HCT116 (cell line): Measurements from ENCODE around the gene PCDHGC5.

ENCODE experiments used
- EGR1 ChIP-seq: IDR thresholded peaks from 2 replicates; pipeline ENCODE4 v1.6.1; 2012; ENCODE audit warnings: low read depth
- POLR2A ChIP-seq: IDR thresholded peaks from 2 replicates; pipeline ENCODE4 v1.7.0; 2011; ENCODE audit warnings: borderline replicate concordance; ENCODE audit not compliant: insufficient read depth, insufficient read length; ENCODE audit errors: extremely low read depth
- SIN3A ChIP-seq: IDR thresholded peaks from 2 replicates; pipeline ENCODE4 v1.6.1; 2012; ENCODE audit warnings: low read depth
- YY1 ChIP-seq: IDR thresholded peaks from 2 replicates; pipeline ENCODE4 v1.6.1; 2011; ENCODE audit warnings: low read length, low read depth, moderate library complexity, mild to moderate bottlenecking; ENCODE audit not compliant: insufficient replicate concordance; ENCODE audit errors: extremely low read depth
- ZBTB33 ChIP-seq: IDR thresholded peaks from 2 replicates; pipeline ENCODE4 v1.6.1; 2011; ENCODE audit warnings: mild to moderate bottlenecking, low read length, moderate library complexity; ENCODE audit not compliant: insufficient replicate concordance; ENCODE audit errors: extremely low read depth
- TF ChIP-seq, protein P1 (sequence below), 3 experiments: fragments of 200-600 bp in 1 of 3; sonication (generic) in 1 of 3; IDR thresholded peaks in 2 of 3; conservative IDR thresholded peaks in 1 of 3; 2 replicates each; pipeline ENCODE4 v1.5.1; 2012 to 2017; ENCODE audit warnings: low read depth in 2 of 3, low read length in 2 of 3, antibody characterized with exemption in 1 of 3, borderline replicate concordance in 1 of 3, control low read depth in 1 of 3, mild to moderate bottlenecking in 1 of 3, mixed read lengths in 1 of 3, mixed run types in 1 of 3, moderate library complexity in 1 of 3; ENCODE audit not compliant: insufficient read depth in 1 of 3
- TF ChIP-seq, protein P2 (sequence below): IDR thresholded peaks from 2 replicates; pipeline ENCODE4 v1.6.1; 2012; ENCODE audit warnings: low read depth

GRCh38 chr5:141484310-141484640 is 4.6 kb upstream of the PCDHGC5 start:
- TF ChIP-seq, protein P1, sequence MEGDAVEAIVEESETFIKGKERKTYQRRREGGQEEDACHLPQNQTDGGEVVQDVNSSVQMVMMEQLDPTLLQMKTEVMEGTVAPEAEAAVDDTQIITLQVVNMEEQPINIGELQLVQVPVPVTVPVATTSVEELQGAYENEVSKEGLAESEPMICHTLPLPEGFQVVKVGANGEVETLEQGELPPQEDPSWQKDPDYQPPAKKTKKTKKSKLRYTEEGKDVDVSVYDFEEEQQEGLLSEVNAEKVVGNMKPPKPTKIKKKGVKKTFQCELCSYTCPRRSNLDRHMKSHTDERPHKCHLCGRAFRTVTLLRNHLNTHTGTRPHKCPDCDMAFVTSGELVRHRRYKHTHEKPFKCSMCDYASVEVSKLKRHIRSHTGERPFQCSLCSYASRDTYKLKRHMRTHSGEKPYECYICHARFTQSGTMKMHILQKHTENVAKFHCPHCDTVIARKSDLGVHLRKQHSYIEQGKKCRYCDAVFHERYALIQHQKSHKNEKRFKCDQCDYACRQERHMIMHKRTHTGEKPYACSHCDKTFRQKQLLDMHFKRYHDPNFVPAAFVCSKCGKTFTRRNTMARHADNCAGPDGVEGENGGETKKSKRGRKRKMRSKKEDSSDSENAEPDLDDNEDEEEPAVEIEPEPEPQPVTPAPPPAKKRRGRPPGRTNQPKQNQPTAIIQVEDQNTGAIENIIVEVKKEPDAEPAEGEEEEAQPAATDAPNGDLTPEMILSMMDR (IDR thresholded peaks at IDR 0.05 in 2 of 3, conservative IDR thresholded peaks at IDR 0.05 in 1 of 3; ENCODE audit: borderline replicate concordance in 1 of 3, insufficient read depth in 1 of 3, low read depth in 2 of 3, low read length in 2 of 3) = no peak
- TF ChIP-seq ZBTB33 (no peak), POLR2A (no peak), EGR1 (no peak), SIN3A (no peak), YY1 (no peak)
- TF ChIP-seq, protein P2, sequence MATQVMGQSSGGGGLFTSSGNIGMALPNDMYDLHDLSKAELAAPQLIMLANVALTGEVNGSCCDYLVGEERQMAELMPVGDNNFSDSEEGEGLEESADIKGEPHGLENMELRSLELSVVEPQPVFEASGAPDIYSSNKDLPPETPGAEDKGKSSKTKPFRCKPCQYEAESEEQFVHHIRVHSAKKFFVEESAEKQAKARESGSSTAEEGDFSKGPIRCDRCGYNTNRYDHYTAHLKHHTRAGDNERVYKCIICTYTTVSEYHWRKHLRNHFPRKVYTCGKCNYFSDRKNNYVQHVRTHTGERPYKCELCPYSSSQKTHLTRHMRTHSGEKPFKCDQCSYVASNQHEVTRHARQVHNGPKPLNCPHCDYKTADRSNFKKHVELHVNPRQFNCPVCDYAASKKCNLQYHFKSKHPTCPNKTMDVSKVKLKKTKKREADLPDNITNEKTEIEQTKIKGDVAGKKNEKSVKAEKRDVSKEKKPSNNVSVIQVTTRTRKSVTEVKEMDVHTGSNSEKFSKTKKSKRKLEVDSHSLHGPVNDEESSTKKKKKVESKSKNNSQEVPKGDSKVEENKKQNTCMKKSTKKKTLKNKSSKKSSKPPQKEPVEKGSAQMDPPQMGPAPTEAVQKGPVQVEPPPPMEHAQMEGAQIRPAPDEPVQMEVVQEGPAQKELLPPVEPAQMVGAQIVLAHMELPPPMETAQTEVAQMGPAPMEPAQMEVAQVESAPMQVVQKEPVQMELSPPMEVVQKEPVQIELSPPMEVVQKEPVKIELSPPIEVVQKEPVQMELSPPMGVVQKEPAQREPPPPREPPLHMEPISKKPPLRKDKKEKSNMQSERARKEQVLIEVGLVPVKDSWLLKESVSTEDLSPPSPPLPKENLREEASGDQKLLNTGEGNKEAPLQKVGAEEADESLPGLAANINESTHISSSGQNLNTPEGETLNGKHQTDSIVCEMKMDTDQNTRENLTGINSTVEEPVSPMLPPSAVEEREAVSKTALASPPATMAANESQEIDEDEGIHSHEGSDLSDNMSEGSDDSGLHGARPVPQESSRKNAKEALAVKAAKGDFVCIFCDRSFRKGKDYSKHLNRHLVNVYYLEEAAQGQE = no peak
